Breast epithelium (tissue), 3 donors: ENCODE data around the gene ECE1.

Source experiments
- POLR2A ChIP-seq: fragments of 450-650 bp; IDR thresholded peaks from one replicate; pipeline ENCODE4 v1.6.1; 2016; ENCODE audit warnings: antibody characterized with exemption, mild to moderate bottlenecking, moderate library complexity
- TF ChIP-seq, protein P1 (sequence below), 3 donors: fragments of 450-650 bp; IDR thresholded peaks; one replicate each; pipeline ENCODE4 v1.5.1; 2016 to 2017; ENCODE audit warnings: antibody characterized with exemption in 3 of 3, mild to moderate bottlenecking in 3 of 3, moderate library complexity in 3 of 3

DNA sequence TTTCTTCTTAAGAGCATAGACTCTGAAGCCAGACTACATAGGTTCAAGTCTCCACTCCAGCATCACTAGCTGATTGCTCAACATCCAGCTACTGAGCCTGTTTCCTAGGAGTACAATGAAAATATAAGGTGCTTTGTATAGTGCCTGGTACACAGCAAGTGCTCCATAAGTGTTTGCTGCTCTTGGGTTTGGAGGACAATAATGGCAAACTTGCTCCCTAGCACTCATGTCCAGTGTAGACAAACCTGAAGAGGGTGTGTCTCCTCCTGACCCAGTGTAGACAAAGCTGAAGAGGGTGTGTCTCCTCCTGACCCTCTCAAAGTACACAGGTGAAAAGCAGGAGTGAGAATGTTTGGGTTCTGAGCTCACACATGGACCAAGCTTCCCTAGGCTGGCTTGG lies 10.5 kb upstream of the ECE1 start:
- TF ChIP-seq, protein P1, sequence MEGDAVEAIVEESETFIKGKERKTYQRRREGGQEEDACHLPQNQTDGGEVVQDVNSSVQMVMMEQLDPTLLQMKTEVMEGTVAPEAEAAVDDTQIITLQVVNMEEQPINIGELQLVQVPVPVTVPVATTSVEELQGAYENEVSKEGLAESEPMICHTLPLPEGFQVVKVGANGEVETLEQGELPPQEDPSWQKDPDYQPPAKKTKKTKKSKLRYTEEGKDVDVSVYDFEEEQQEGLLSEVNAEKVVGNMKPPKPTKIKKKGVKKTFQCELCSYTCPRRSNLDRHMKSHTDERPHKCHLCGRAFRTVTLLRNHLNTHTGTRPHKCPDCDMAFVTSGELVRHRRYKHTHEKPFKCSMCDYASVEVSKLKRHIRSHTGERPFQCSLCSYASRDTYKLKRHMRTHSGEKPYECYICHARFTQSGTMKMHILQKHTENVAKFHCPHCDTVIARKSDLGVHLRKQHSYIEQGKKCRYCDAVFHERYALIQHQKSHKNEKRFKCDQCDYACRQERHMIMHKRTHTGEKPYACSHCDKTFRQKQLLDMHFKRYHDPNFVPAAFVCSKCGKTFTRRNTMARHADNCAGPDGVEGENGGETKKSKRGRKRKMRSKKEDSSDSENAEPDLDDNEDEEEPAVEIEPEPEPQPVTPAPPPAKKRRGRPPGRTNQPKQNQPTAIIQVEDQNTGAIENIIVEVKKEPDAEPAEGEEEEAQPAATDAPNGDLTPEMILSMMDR (IDR thresholded peaks at IDR 0.05) = no peak
- TF ChIP-seq POLR2A = no peak
